ENCODE measurements around the gene EBF3.
A peak's percentile ranks its signal among the peaks of the same experiment; 100 is the strongest.

Gene EBF3

DNA sequence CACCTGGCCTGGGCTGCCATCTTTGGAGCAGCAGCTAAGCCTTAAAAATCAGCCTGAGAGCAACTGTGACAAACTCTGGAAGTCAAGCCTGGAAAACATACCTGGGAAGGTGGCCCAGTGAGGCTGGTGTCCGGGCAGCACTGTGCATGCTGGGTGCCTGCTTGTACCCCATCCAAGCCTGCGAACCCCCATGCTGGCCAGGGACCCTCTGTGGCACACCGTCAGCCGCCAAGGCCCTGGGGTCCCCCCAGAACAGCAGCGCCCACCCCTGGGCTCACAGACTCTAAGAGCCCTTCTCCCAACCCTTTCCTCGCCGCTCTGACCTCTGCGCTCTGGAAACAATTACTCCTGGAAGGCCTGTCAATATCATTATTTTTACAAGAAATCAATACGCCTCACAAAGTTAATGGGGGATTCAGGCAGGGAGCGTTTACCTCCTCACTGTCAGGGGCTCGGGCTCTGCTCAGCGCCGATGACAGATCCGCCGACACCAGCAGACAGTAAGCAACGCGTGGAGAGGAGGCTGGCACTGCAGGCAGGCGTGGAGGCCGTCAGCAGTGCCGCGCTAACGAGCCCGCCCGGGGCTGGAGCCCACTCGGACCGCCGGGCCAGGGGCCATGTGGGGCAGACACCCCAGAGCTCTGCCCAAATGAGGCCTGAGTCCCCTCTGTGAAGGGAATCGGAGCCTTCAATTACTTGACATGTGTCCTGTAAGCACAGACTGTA is 54.4 kb downstream of the EBF3 start:
- no peak for DNase-seq

DNA sequence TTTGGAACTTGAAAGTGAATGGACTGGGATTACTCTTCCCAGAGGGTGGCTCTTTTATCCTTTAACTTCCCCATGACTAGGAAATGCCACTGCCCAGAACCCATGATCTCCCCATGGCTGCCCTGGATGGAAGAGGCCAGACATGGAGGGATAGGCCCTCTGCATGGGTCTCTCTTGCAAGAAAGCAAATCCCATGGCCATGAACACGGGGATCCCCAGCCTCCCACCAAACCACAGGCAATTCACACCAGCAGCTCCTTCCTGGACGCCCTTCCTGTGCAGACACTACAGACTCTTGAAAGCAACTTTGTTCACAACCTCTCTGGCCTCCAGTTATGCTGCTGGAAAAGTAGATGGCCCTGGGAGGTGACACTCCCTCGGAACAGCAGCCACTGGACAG is 55.0 kb downstream of the EBF3 start:
- DNase-seq, result no peak

DNA sequence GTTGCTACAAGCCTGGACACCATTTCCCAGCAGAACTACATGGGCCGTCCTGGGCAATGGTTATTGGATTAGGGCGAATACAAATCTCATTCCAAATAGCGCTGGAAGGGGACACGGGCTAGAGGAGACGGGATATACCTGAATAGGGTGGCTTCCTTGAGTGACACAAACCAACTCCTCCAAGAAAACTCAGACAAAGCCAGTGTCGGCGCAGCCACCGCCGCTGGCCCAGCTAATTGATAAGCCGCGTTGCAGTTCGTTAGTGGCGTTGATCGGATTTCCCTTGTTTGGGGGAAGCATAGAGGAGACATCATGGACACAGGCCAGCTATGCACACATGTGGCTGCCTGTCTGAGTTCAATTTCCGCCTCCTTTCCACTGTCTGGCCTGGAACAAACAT is 55.7 kb downstream of the EBF3 start:
- DNase-seq, result no peak

DNA sequence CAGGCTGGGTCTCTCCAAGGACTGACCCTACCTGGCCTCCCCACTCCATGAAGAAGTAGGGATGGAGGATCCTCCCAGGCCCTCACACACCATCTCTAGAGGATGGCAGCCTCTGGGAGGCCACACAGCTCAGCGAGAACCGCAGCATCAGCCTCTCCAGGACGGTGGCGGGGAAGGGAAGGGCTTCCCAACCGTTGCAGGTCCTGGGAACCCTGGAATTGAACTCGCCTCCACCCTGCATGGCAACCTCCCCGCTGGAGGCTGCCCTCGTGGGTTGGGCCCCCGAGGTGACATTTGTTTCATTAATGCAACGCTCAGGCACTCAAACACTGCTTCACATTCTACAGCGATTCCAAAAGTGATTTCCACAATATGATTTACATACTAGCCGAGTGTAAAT is 58.5 kb downstream of the EBF3 start:
- no peak for DNase-seq

DNA sequence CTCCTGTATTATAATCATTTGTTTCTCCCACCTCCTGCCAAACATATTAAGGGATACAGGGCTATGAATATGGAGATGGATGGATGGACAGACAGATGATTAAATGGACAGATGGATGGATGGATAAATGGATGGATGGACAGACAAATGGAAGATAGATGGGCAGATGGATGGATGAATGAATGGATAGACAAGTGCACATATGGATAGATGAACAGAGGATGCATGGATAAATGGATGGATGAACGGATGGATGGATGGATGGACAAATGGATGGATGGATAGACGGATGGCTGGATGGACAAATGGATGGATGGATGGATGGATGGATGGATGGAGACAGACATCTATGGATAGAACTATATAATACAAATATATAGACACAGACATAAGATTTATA is 59.8 kb downstream of the EBF3 start:
- DNase-seq, result no peak

DNA sequence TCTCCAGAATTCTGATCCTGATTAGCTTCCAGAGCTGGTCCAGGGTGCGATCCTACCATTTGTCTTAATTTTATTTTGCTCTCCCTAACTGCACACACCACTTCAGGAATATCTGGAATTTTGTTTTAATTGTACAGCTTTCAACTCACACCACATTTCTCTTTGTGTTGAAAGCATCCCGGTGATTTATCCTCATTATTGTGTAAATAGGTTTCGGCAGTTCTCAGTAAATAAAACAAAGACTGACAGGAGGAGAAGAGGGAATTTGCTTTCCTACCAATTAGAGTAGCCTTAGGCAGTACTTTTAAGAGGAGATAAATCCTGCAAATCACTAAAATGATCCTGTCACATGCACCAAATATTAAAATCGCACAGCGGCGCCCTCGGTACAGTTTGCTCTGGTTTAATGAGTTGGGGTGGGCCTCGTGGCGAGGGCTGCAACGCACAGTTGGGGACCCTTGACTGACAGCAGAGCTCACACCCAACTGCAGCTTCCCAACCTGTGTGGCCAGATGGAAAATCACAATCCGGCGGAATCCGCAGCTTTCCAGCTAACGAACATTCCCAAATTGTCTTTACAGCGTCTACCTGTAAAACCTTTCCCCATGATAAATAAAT is 62.6 kb downstream of the EBF3 start:
- DNase-seq, result no peak

DNA sequence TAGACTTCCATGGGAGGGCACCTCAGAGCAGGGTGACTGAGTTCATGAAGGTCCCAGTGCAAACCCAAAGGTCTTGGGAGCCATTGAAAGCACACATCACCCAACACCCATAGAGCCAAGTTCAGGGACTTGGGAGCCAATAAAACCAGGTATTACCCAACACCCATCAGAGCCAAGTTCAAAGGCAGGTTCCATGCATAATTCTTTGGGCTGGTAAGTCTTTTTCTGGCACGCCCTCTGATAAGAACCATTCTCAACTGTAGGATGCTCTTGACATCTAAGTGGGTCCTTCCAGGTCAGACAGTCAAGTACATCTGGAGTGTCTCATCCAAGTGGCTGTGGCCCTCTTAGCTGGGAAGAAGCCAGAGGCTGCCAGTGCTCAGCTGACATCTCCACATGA is 63.2 kb downstream of the EBF3 start:
- no peak for DNase-seq

DNA sequence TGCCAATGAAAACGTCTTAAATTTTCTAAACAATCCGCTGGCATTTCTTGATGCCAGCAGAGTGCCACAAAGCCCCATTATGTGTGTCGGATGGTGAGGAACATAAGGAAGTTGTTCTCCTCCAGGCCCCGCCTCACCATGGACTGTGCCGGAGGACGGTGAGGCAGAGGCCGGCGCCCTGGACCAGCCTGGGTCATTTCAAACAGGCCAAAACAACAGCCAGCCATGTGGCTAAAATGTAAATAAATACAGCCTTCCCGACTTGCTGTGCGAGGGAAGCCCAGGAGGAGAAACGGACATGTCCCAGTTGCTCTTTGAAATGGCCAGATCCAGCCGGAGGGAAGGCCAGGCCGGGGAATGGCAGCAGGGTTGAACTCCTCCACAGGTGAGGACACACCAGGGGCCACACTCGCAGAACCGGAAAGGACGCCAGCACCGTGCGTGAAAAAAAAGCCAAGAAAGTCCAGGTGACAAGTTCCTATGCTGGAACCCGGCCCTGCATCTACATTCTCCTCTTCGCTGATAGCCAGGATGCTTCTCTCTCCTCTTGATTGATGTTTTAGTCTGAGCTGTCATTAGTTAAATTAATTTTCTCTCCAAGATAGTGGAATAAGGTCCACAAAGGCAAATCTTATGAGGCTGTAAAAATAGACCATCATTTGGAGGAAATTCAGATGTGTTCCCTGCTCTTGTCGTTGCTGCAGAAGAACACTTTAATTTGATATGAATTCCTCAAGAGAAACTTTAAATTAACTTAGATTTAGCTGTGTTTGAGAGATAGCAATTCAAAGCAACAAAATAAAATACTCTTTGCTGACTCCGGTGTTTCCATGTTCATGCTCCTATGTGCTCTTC is 64.6 kb downstream of the EBF3 start:
- no peak for DNase-seq

DNA sequence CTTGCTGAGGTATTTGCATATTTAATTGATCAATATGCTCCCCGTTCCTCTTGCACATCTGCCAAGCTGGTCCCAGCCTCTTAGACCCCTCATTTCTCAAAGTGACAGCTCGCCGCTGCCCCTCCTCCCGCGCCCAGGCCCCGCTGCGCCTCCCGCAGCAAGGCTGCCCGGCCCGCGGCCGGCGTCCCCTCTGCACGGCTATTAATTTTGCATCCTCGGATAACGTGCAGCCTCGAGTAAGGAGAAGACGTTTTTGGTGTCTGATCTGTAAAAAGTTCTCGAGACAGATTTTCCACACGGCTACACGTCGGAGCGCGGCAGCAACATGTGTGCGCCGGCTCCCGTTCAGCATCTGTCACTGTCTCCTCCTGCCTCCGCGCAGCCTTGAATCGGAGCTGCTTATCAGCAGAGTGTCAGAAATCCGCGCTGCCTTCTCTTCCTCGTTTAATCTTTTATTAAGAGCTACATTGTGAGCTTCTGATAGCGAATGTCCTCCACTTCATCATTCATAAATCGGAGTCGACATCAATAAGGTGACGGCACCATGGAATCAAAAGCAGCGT is 65.3 kb downstream of the EBF3 start:
- no peak for DNase-seq

DNA sequence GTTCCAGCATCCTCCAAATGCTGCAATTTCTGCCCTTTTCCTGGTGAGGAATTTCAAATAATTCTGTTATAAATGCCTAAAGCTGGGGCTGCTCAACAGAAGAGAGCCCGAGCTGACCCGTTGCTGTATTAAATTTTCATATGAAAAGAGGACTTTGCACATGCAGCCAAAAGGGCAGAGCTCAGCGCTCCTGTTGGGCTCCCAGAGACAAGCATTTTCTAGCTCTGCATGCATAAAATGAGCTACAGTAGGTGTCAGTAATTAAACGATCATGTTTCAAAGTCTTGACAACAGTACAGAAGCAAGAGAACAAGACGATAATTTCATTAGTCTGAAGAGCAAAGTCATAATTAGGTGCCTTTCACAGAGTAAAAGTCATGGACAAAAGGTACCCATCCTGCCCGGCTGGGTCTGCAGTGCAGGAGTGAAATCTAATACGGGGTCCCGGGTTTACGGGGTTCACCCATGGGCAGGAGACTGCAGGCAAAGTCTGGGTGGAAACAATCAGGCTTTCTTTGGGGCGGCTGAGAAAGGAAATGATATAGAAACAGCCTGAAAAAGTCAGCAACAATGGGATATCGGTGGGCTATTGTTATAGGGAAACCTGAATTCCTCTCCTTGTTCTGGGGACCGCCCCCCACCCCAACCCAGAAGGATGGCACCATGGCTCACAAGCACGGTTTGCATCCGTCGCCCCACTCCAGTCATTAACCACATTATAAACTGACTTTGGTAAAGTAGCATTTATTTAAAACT is 66.0 kb downstream of the EBF3 start:
- no peak for DNase-seq

DNA sequence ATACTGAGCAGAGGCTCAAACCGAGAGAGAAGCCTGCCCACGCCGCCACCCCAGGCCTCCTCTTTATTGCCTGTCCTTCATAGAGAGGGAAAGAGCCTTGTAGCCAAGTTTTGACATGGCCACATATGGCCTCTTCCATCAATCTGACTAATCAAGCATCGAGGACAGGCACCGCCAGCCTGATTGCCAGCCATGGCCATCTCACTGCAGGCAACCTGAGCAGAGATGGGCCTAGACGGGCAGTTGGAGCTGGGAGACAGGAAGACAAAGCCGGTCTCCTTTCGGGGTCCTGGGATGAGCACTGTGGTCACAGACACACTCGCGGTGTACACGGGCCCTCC is 67.2 kb downstream of the EBF3 start:
- no peak for DNase-seq

DNA sequence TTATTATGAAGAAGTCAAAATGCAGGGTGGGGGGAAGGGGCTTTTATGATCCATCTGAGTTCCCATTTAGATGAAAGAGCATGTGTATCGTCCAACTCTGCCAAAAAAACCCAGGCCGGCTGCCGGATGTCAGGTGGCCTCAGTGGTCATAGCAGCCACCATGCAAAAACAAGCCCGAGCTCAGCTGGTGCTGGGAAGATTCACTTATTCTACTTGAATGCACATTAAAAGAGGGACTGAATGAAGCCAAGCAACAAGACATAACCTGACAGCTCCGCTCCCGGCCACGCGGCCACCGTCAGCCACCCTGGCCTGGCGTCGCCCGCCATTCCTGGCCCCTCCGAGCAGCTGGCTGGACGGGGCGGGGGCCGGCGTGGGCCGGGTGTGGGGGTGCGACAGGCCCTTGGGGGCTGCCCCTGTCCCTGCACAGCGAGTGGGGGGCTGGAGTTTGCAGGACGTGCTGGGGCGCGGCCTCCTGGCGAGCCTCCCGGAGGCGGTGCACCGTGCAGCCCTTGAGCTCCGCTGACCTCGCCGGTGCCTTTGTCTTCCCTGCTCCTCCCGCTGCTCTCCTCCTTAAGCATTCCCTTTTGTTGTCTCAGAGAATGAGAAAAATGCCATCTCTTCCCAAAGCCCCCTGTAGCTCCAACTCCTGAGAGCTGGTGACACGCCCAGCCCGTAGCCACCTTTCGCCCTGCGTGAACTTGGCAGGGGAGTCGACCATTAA is 67.8 kb downstream of the EBF3 start:
- no peak for DNase-seq

DNA sequence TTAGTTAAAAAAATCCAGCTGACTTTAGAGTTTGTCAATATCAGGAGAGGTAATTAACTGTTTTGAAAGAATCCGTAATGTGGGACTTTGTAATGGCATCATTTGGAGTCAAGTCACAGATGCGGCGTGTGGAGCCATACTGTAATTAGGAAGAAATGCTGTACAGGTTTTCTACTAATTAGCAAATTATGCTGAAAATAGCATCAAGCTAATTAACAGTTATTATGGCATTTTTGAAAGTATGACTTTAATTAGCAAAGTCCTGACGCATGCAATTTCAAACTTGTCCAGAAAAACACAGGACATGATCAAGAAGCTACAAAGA is 68.3 kb downstream of the EBF3 start:
- DNase-seq, result no peak

DNA sequence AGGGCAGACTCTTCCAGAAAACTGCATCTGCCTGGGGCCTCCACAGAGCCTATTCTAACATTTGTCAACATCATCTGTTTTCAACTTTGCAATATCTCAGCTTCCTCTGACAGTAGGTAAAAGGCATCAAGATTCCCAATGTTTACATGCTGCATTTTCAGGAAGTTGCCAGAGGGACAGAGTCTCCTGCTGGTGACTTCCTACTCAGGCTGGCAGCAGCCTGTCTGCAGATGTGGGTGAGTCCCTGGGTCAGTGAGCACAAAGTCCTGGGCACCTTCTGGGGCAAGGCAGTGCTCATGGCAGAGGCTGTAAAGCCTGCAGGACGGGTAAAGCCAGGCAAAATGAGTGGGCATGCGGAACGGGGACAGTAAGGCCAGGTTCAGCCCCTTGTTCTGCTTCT is 69.4 kb downstream of the EBF3 start:
- no peak for DNase-seq

DNA sequence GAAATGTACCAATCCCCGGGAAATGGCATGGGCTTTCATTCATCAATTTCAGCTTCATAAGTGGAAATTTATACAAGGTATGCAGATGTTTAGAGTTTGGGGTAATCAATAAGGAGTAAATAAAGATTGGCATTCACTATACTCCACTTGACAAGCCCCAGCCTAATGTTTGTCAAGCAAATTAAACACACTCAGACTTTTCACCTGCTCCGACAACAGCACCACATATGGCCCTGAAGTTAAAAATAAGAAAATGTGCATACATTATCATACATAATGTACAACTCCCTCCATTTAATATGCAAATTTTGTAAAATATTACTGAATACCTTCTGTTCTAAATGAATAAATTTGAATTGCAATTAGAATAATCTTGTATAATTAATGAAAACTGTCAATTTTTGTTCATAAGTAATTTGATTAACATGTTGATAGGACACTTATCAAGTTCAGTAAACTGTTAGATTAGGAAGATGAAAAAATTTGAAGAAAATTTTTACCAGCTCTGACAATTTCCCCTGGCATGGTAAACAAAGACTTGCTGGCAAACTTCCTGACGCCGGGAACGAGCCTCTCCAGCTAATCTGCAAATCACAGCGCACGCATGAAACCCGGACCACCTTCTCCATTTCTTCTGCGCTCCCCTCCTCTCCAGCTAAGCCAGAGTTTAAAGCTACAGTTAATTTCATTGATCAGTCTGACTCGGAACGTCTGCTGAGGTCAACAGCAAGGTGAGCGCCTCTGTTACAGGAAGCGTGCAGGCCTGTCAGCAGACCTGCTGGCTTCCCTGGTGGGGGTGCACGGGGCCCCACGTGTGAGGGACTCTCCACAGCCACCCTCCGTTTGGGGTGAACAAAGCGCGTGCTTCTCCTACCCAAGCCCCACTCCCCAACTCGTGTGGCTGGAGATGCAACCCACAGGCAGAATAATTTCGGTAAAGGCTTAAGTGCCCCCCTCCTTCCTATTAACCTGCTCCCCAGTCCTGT is 70.7 kb downstream of the EBF3 start:
- no peak for DNase-seq

DNA sequence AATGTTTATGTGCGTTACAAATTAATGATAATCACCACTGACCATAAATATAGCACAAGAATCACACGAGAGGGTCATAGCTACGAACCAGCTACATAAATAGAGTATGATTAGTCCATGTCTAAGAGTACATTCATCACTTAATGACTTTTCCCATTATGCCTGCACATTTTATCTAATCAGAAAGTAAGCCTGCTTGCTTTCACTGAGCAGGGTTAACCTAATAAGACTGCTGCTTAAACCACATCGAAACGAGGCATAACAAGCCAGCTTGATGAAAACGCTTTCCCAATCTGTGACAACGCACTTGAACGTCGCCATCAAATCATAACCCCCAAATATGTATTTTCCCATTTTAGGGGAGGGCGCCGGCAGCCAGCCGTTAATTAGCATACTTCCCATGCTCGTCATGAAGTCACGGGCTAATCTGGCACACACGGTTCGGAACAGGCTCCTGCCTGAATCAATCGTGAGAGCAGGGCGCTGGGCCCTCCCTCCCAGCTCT is 71.5 kb downstream of the EBF3 start:
- DNase-seq, result no peak

DNA sequence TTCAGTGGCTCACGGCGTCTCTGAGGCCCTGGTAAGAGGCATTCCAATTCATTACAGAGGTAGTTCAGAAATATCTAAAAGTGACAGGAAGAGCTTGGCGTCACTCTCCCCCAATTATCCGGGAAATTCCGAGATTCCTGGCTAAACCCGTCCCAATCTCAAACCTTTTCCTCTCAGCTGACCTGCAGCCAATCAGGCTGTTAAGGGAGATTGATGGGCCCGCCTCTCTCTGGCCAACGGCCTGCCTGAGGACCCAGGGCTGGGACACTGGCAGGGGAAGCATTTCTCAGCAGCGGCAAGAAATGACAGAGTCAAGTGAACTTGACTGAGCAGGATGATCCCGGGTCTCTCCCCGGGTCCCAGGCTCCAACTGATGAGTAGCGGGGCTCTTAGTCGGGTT is 72.3 kb downstream of the EBF3 start:
- DNase-seq, result no peak

DNA sequence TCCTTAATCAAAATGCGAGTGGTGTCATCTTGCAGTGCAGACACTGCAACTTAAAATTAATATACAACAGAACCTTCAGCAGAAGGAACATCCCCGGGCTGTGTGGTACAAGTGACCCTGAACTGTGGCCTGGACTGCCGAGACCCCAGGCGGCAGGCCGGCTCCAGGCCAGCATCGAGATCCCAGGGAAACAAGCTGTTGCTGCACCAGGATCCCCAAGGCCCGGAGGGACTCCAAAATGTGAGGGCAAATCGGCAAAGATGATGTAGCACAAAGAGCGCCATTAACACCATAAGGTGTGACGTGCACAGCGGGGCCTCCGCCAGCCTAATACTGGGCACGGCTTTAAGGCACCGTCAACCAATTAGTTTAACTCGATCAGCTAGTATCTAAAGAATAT is 73.9 kb downstream of the EBF3 start:
- DNase-seq, result no peak

DNA sequence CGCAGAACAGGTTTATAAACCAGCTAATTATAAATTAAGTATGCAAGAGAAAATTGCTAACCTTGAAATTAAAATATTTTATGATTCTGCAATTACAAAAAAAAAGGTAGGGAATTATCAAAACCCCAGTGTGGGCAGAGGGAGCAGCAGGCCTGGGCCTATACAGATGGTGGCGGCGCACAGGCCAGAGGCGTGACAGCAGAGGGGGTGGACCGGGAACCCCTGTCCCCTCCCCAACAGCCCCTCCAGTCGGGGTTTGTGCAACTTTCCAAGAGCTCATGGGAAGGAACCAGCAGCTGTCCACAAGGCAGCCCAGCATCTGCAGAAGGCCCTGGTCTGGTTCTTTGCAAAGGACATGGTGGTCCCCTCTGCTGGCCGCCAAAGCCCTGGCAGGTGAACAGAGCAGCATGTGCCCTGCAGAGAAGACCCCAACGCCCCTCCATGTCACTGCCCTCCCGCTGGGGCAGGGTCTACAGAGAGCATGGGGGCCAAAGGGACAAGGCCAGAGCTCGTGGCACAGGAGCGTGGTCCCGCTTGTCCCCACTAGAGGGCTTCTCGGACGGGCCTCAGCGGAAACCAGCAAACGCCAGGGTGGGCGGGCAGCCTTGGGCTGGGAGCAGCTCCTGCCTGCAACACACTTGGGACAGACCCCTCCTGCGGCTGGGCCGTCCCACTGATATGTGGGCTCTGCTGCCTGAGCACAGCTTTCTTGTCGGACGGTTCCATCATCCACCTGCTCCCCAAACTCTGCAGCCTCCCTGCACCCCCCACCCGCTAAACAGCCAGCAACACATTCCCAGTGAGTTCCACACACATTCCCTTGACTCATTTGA is 75.1 kb downstream of the EBF3 start:
- peak; percentile 75 for DNase-seq
